Skeletal muscle tissue (tissue), 4 donors: ENCODE data around the gene DCPS. TPM values are rescaled to one million over a fixed set of nuclear protein-coding genes. Genes with fewer than 3 reads are reported as not detected.

Source experiments
- H3K27ac ChIP-seq: one replicate; pipeline ENCODE4 v1.7.0; 2013; ENCODE audit warnings: mild to moderate bottlenecking, low read depth, low read length, inconsistent platforms
- H3K27me3 ChIP-seq, 3 donors: one replicate each; pipeline ENCODE4 v1.7.0; 2013; ENCODE audit warnings: low read length in 3 of 3; ENCODE audit not compliant: control insufficient read depth in 3 of 3, insufficient read depth in 3 of 3
- H3K36me3 ChIP-seq, 3 donors: one replicate each; pipeline ENCODE4 v1.7.0; 2013; ENCODE audit warnings: low read length in 3 of 3; ENCODE audit not compliant: control insufficient read depth in 3 of 3, insufficient read depth in 3 of 3
- H3K4me1 ChIP-seq, 3 donors: one replicate each; pipeline ENCODE4 v1.7.0; 2013; ENCODE audit warnings: low read length in 3 of 3, mild to moderate bottlenecking in 3 of 3; ENCODE audit not compliant: control insufficient read depth in 3 of 3, insufficient read depth in 3 of 3
- H3K4me3 ChIP-seq, 3 donors: one replicate each; pipeline ENCODE4 v1.7.0; 2013; ENCODE audit warnings: low read length in 3 of 3
- H3K9ac ChIP-seq, 3 donors: one replicate each; pipeline ENCODE4 v1.7.0; 2013; ENCODE audit warnings: low read length in 3 of 3, mild to moderate bottlenecking in 3 of 3, moderate library complexity in 2 of 3, low read depth in 1 of 3
- H3K9me3 ChIP-seq, 3 donors: one replicate each; pipeline ENCODE4 v1.7.0; 2013; ENCODE audit warnings: low read length in 3 of 3; ENCODE audit not compliant: control insufficient read depth in 3 of 3
- total RNA-seq: library from RNA; depleted of rRNA; stranded (reverse); fragments of >200 nt; gene quantifications from one replicate; pipeline ENCODE4 v1.2.3, GENCODE V29; 2014
- donor health status: Osteomylitis.

DCPS gene
- total RNA-seq, 1 donor from 2014 or later = 8.4 TPM

DNA sequence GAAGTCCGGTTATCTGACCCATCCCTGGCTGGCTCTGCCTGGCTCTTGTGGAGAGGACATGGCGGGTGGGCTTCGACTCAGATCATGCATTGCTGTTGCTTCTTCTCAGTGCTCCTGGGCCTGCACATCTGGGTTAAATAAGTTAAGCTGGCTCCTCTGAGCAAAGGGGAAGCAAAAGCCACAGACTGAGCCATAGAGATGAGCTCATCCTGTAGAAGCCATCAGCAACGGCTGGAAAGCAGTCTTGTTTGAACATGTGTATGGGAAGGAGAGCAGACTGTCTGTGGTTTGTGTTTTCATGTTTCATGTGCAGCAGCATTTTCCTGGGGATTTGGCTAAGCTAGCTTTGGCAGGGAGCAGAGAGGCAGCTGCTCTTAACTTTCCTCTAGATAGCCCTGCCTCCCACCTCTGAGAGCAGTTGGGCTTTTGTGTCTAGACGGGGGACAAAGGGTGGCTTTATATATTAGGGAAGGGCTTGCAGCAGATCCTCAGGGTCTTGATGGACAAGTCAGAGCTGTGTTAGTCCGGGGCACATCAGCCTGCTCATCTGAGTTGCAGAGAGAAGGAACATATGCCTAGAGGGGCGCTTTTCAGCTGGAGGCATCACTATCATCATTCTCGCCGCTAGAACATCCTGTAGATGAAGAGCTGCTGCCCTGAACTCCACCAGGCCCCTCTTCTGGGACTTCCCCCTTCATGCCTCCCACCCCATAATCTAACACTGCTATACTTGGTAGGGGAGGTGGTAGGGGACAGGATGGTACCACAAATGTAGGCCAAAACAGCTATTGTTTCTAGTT is 14.9 kb downstream of the DCPS start:
- Histone ChIP-seq H3K27ac (peak overlapping the region; percentile 89), H3K9me3 (no peaks in the 10 kb centered on the region), H3K4me3 (peak overlapping the region; percentile 59 to 67 (median 62)), H3K36me3 (peaks cover 0 to 5% (median 3%) of the 10 kb centered on the region in 3 donors), H3K4me1 (peaks cover 25 to 26% (median 26%) of the 10 kb centered on the region in 3 donors), H3K27me3 (no peaks in the 10 kb centered on the region), H3K9ac (peak overlapping the region; percentile 67 to 74 (median 68))

- Histone ChIP-seq H3K4me1 (peaks cover 25 to 26% (median 26%) of the 10 kb centered on the region in 3 donors), H3K27ac (peak overlapping the region; percentile 89), H3K27me3 (no peaks in the 10 kb centered on the region), H3K36me3 (peaks cover 0 to under 1% (median 0%) of the 10 kb centered on the region in 3 donors), H3K9me3 (no peaks in the 10 kb centered on the region), H3K9ac (peak overlapping the region in 2 of 3 donors; percentile 39 to 45), H3K4me3 (peak overlapping the region in 1 of 3 donors; percentile 29)
Measured at GRCh38 chr11:126319374-126319740, 15.5 kb downstream of the DCPS start.

DNA sequence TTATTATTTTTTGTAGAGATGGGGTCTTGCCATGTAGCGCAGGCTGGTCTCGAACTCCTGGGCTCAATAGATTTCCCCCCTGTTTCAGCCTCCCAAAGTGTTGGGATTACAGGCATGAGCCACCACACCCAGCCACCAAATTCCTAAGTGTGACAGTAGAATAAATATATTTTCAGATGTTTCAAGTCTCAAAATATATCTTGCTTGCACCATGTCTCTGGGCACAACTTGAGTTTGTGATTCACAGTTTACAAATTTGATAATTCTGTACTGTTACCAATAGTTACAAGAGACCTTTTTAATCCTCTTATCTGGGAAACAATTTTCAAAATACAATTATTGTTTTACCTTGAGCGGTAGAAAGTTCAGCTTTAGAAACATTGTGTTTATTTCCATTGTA is 19.1 kb downstream of the DCPS start:
- Histone ChIP-seq H3K9me3 (no peaks in the 10 kb centered on the region), H3K27me3 (no peaks in the 10 kb centered on the region), H3K9ac (no peak overlapping the region), H3K4me3 (no peak overlapping the region), H3K36me3 (no peaks in the 10 kb centered on the region), H3K4me1 (peaks cover 17% of the 10 kb centered on the region in 3 donors), H3K27ac (no peak overlapping the region)

DNA sequence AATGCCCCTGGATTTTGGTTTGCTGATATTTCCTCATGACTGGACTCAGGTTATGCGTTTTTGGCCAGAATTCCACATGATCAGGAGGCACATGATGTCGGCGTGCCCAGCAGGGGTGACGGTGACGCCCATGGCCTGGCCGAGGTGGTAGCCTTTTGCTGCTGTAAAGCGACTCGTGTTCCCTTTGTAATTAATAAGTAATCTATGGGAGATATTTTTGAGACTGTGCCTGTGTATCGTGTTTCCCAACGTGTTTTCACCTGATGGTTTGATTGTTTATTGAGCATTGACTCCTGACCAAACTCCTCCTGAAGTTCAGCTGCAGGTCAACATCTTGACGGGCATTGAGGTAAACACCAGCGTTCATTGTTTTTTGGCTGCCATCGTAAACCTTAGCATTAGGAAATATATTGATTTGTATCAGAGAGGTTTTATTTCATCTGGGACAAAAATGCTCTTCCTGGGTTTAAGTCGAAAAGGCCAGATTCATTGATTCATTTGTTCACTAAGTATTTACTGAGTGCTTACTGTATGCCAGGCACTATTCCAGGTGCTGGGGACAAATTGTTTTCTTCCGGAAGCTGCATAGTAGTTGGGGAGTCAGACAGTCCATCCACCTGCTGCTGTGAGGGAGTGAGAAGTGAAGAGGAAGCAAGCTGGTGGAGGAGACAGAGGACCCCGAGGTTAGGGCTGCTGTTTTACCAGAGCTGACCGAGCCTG is 23.6 kb downstream of the DCPS start:
- Histone ChIP-seq H3K36me3 (peaks cover 6 to 10% (median 6%) of the 10 kb centered on the region in 3 donors), H3K4me3 (no peak overlapping the region), H3K9ac (no peak overlapping the region), H3K27me3 (no peaks in the 10 kb centered on the region), H3K4me1 (peaks cover 7 to 13% (median 11%) of the 10 kb centered on the region in 3 donors), H3K27ac (no peak overlapping the region), H3K9me3 (no peaks in the 10 kb centered on the region)

GRCh38 chr11:126328001-126328390 is 24.1 kb downstream of the DCPS start:
- H3K9me3 ChIP-seq = no peaks in the 10 kb centered on the region
- no peak overlapping the region for H3K27ac ChIP-seq

GRCh38 chr11:126328444-126328843 is 24.6 kb downstream of the DCPS start:
- Histone ChIP-seq H3K4me1 (peaks cover 10 to 19% (median 13%) of the 10 kb centered on the region in 3 donors), H3K27ac (no peak overlapping the region), H3K27me3 (no peaks in the 10 kb centered on the region), H3K9me3 (no peaks in the 10 kb centered on the region), H3K4me3 (no peak overlapping the region), H3K36me3 (peaks cover 6 to 10% (median 8%) of the 10 kb centered on the region in 3 donors), H3K9ac (no peak overlapping the region)

More at GRCh38 chr11:126328001-126328390, 24.1 kb downstream of the DCPS start:
- Histone ChIP-seq H3K4me1 (peaks cover 10 to 18% (median 13%) of the 10 kb centered on the region in 3 donors), H3K27me3 (no peaks in the 10 kb centered on the region), H3K9ac (no peak overlapping the region), H3K36me3 (peaks cover 6 to 10% (median 8%) of the 10 kb centered on the region in 3 donors), H3K4me3 (no peak overlapping the region)

- Histone ChIP-seq H3K27ac (no peak overlapping the region), H3K4me1 (peaks cover 10 to 19% (median 13%) of the 10 kb centered on the region in 3 donors), H3K27me3 (no peaks in the 10 kb centered on the region), H3K36me3 (peaks cover 6 to 10% (median 8%) of the 10 kb centered on the region in 3 donors), H3K9ac (peak overlapping the region in 1 of 3 donors; percentile 10), H3K9me3 (no peaks in the 10 kb centered on the region), H3K4me3 (no peak overlapping the region)
Measured at GRCh38 chr11:126328938-126329643, 25.2 kb downstream of the DCPS start.

DNA sequence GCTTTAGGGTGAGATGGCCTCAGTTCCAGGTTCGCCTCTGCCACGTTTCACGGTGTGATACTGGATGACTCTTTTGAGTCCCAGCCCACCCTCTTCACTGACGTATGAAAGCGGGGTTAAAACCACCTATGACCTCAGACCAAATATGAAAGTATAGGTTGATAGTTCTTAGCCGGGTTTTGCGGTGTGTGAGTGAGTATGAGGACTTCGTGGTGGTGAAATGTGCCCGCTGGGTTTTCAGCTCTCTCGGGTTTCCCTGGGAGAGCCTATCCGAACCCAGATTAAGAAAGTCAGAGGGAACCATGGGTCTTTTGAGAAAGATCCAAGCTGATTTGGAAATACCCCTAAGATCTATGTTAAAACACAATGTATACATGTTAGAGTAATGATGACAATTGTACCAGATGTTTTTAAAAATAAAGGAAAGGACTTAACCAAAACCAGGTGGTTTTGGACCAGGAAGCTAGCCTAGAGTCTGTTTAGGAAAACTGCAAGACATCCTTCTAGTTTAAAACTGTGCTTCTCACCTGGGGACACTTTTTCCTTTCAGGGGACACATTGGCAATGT is 25.9 kb downstream of the DCPS start:
- H3K9me3 ChIP-seq = no peaks in the 10 kb centered on the region
- H3K36me3 ChIP-seq = peaks cover 7 to 11% (median 8%) of the 10 kb centered on the region in 3 donors
- H3K4me3 ChIP-seq = no peak overlapping the region
- H3K4me1 ChIP-seq = peaks cover 10 to 21% (median 13%) of the 10 kb centered on the region in 3 donors
- H3K27me3 ChIP-seq = no peaks in the 10 kb centered on the region
- H3K9ac ChIP-seq = no peak overlapping the region
- no peak overlapping the region for H3K27ac ChIP-seq

- no peaks in the 10 kb centered on the region for H3K27me3 ChIP-seq
- no peak overlapping the region for H3K4me3 ChIP-seq
- H3K9me3 ChIP-seq = no peaks in the 10 kb centered on the region
- H3K4me1 ChIP-seq = peaks cover 18 to 27% (median 20%) of the 10 kb centered on the region in 3 donors
- H3K27ac ChIP-seq = no peak overlapping the region
- peaks cover 11 to 17% (median 15%) of the 10 kb centered on the region in 3 donors for H3K36me3 ChIP-seq
- H3K9ac ChIP-seq = no peak overlapping the region
Measured at GRCh38 chr11:126331286-126331685, 27.4 kb downstream of the DCPS start.
